Central memory CD8-positive, alpha-beta T cell (primary cell): ENCODE data around the gene CHAMP1.

Experiments used
- ATAC-seq: fragments of 150-1000 bp; cut with Tn5 transposase; replicated peaks from 2 replicates; pipeline ENCODE4 v1.10.0; 2022; ENCODE audit warnings: mild to moderate bottlenecking, moderate FRiP score, moderate number of reproducible peaks; ENCODE audit not compliant: poor library complexity, severe bottlenecking; ENCODE audit errors: extremely low read depth
- DNase-seq, 2 donors: peaks; one replicate each; pipeline ENCODE4 v3.0.0; 2021; ENCODE audit warnings: low spot score in 2 of 2
- H3K27ac Mint-ChIP-seq: one replicate; pipeline ENCODE4 v1.8.0; 2022; ENCODE audit warnings: low read depth, mild to moderate bottlenecking, moderate library complexity, mixed read lengths
- H3K27me3 Mint-ChIP-seq: one replicate; pipeline ENCODE4 v1.8.0; 2022; ENCODE audit warnings: mixed read lengths
- H3K36me3 Mint-ChIP-seq: one replicate; pipeline ENCODE4 v1.8.0; 2022; ENCODE audit warnings: mild to moderate bottlenecking, moderate library complexity, mixed read lengths; ENCODE audit not compliant: insufficient read depth
- H3K4me1 Mint-ChIP-seq: one replicate; pipeline ENCODE4 v1.8.0; 2022; ENCODE audit warnings: mixed read lengths
- H3K4me3 Mint-ChIP-seq: one replicate; pipeline ENCODE4 v1.8.0; 2022; ENCODE audit warnings: mild to moderate bottlenecking, moderate library complexity, mixed read lengths
- H3K9me3 Mint-ChIP-seq: one replicate; pipeline ENCODE4 v1.8.0; 2022; ENCODE audit warnings: mixed read lengths

CHAMP1 gene

GRCh38 chr13:114314074-114314912 is at the start of gene CHAMP1:
TSS of gene CHAMP1 (plus strand) at chr13:114314503. CDS start at chr13:114323843, 9,340 bp downstream.
- H3K27ac Mint-ChIP-seq = peak within 1 kb of the TSS; percentile 94

GRCh38 chr13:114264886-114265611 is 49.3 kb upstream of the CHAMP1 start:
- peaks cover 38% of the 10 kb centered on the region for H3K36me3 Mint-ChIP-seq
- ATAC-seq (no peak), DNase-seq (no peak)
- H3K4me3 Mint-ChIP-seq = no peak overlapping the region
- no peaks in the 10 kb centered on the region for H3K9me3 Mint-ChIP-seq
- H3K27ac Mint-ChIP-seq = no peak overlapping the region
- H3K27me3 Mint-ChIP-seq = no peaks in the 10 kb centered on the region
- peaks cover 64% of the 10 kb centered on the region for H3K4me1 Mint-ChIP-seq

More at GRCh38 chr13:114314074-114314912, at the start of gene CHAMP1:
- Mint-ChIP-seq H3K9me3 (no peaks in the 10 kb centered on the region), H3K4me3 (peak within 1 kb of the TSS; percentile 91), H3K27me3 (no peaks in the 10 kb centered on the region), H3K4me1 (peaks cover 35% of the 10 kb centered on the region), H3K36me3 (peaks cover 9% of the 10 kb centered on the region)
- DNase-seq (peak; percentile 64 to 75), ATAC-seq (peak; percentile 82)

- Mint-ChIP-seq H3K27me3 (no peaks in the 10 kb centered on the region), H3K36me3 (peaks cover 32% of the 10 kb centered on the region), H3K4me3 (no peak overlapping the region), H3K27ac (no peak overlapping the region), H3K4me1 (peaks cover 59% of the 10 kb centered on the region), H3K9me3 (no peaks in the 10 kb centered on the region)
- ATAC-seq (no peak), DNase-seq (no peak)
These were observed 48.1 kb upstream of the CHAMP1 start for GRCh38 chr13:114266241-114266640.

- DNase-seq = peak in 1 of 2 donors; percentile 16
- Mint-ChIP-seq H3K36me3 (peaks cover 36% of the 10 kb centered on the region), H3K4me1 (peaks cover 39% of the 10 kb centered on the region), H3K27me3 (no peaks in the 10 kb centered on the region), H3K27ac (peak overlapping the region; percentile 55), H3K4me3 (peak overlapping the region; percentile 67), H3K9me3 (no peaks in the 10 kb centered on the region)
- ATAC-seq = peak; percentile 80
These were observed 45.7 kb upstream of the CHAMP1 start for GRCh38 chr13:114268344-114269280.

GRCh38 chr13:114269281-114269770 is 45.0 kb upstream of the CHAMP1 start:
- peaks cover 36% of the 10 kb centered on the region for H3K36me3 Mint-ChIP-seq

GRCh38 chr13:114272977-114273376 is 41.3 kb upstream of the CHAMP1 start:
- Mint-ChIP-seq H3K4me3 (no peak overlapping the region), H3K27me3 (no peaks in the 10 kb centered on the region), H3K9me3 (no peaks in the 10 kb centered on the region), H3K4me1 (peaks cover 21% of the 10 kb centered on the region), H3K36me3 (peaks cover 31% of the 10 kb centered on the region), H3K27ac (no peak overlapping the region)
- ATAC-seq (no peak), DNase-seq (no peak)

More at GRCh38 chr13:114269281-114269770, 45.0 kb upstream of the CHAMP1 start:
- peaks cover 35% of the 10 kb centered on the region for H3K4me1 Mint-ChIP-seq
- no peak overlapping the region for H3K27ac Mint-ChIP-seq
- no peak overlapping the region for H3K4me3 Mint-ChIP-seq
- ATAC-seq = no peak
- H3K27me3 Mint-ChIP-seq = no peaks in the 10 kb centered on the region
- no peak for DNase-seq
- H3K9me3 Mint-ChIP-seq = no peaks in the 10 kb centered on the region

- ATAC-seq (no peak), DNase-seq (no peak)
- H3K36me3 Mint-ChIP-seq = peaks cover 25% of the 10 kb centered on the region
- H3K4me1 Mint-ChIP-seq = peaks cover 17% of the 10 kb centered on the region
- no peaks in the 10 kb centered on the region for H3K27me3 Mint-ChIP-seq
- H3K27ac Mint-ChIP-seq = no peak overlapping the region
- no peaks in the 10 kb centered on the region for H3K9me3 Mint-ChIP-seq
- H3K4me3 Mint-ChIP-seq = no peak overlapping the region
These were observed 39.0 kb upstream of the CHAMP1 start for GRCh38 chr13:114275304-114275703.

- Mint-ChIP-seq H3K27me3 (no peaks in the 10 kb centered on the region), H3K36me3 (peaks cover 28% of the 10 kb centered on the region), H3K4me1 (peaks cover 27% of the 10 kb centered on the region), H3K4me3 (peak overlapping the region; percentile 89), H3K9me3 (no peaks in the 10 kb centered on the region), H3K27ac (peak overlapping the region; percentile 97)
- no peak for ATAC-seq
- no peak for DNase-seq
These were observed 35.2 kb upstream of the CHAMP1 start for GRCh38 chr13:114279146-114279545.

GRCh38 chr13:114279758-114280355 is 34.4 kb upstream of the CHAMP1 start:
- no peaks in the 10 kb centered on the region for H3K9me3 Mint-ChIP-seq
- peaks cover 29% of the 10 kb centered on the region for H3K36me3 Mint-ChIP-seq
- ATAC-seq (no peak), DNase-seq (no peak)
- peak overlapping the region; percentile 97 for H3K27ac Mint-ChIP-seq
- no peaks in the 10 kb centered on the region for H3K27me3 Mint-ChIP-seq
- peak overlapping the region; percentile 89 for H3K4me3 Mint-ChIP-seq
- peaks cover 30% of the 10 kb centered on the region for H3K4me1 Mint-ChIP-seq

GRCh38 chr13:114281351-114282040 is 32.8 kb upstream of the CHAMP1 start, which contains the start of gene UPF3A:
TSS of gene UPF3A (plus strand) at chr13:114281601. CDS start at chr13:114281640, 39 bp downstream.
- ATAC-seq (peak; percentile 84), DNase-seq (peak; percentile 79 to 82)
- peak within 1 kb of the TSS; percentile 89 for H3K4me3 Mint-ChIP-seq
- no peaks in the 10 kb centered on the region for H3K27me3 Mint-ChIP-seq
- peaks cover 34% of the 10 kb centered on the region for H3K36me3 Mint-ChIP-seq
- H3K27ac Mint-ChIP-seq = peak within 1 kb of the TSS; percentile 97
- no peaks in the 10 kb centered on the region for H3K9me3 Mint-ChIP-seq
- peaks cover 35% of the 10 kb centered on the region for H3K4me1 Mint-ChIP-seq

- ATAC-seq = peak; percentile 64
- Mint-ChIP-seq H3K27me3 (no peaks in the 10 kb centered on the region), H3K4me3 (peak overlapping the region; percentile 89), H3K9me3 (no peaks in the 10 kb centered on the region), H3K4me1 (peaks cover 39% of the 10 kb centered on the region), H3K27ac (peak overlapping the region; percentile 97), H3K36me3 (peaks cover 39% of the 10 kb centered on the region)
- DNase-seq = peak; percentile 10 to 71
These were observed 32.1 kb upstream of the CHAMP1 start for GRCh38 chr13:114282041-114282670.
